Naive thymus-derived CD4-positive, alpha-beta T cell (primary cell): ENCODE data around the gene TIMMDC1. TPM values are rescaled to one million over a fixed set of nuclear protein-coding genes. Genes with fewer than 3 reads are reported as not detected.

ENCODE experiments used
- ATAC-seq: fragments of 150-1000 bp; cut with Tn5 transposase; 2 replicates; pipeline ENCODE4 v1.10.0; 2021; ENCODE audit warnings: mild to moderate bottlenecking, moderate library complexity
- CTCF ChIA-PET: fragments of 350-600 bp; sonication (Branson Sonifier 250); formaldehyde crosslinking; loops from one replicate; lab custom pipeline; 2021; ENCODE audit warnings: antibody characterized with exemption; lab: Charles Lee
- POLR2A ChIA-PET: fragments of 350-600 bp; sonication (Branson Sonifier 250); formaldehyde crosslinking; loops from one replicate; lab custom pipeline; 2021; ENCODE audit warnings: antibody characterized with exemption, inconsistent platforms; lab: Charles Lee
- DNase-seq, 9 donors: peaks; one replicate each; pipeline versions ENCODE4 v3.0.0 to v3.0.0-alpha.2; 2020 to 2022; ENCODE audit warnings: mixed read lengths in 1 of 9
- H3K27ac ChIP-seq: one replicate; pipeline ENCODE4 v1.7.0; 2013; ENCODE audit warnings: mild to moderate bottlenecking, low read depth, low read length, moderate library complexity
- H3K27me3 ChIP-seq, 2 donors: one replicate each; pipeline ENCODE4 v1.7.0; 2013; ENCODE audit warnings: low read length in 2 of 2, mild to moderate bottlenecking in 2 of 2, moderate library complexity in 2 of 2; ENCODE audit not compliant: control insufficient read depth in 2 of 2, insufficient read depth in 2 of 2
- H3K36me3 ChIP-seq, 3 experiments: 1 replicate in 2 of 3; 2 replicates in 1 of 3; pipeline ENCODE4 v1.7.0; 2013; ENCODE audit warnings: low read length in 3 of 3, mild to moderate bottlenecking in 3 of 3, moderate library complexity in 1 of 3; ENCODE audit not compliant: insufficient read depth in 3 of 3, control insufficient read depth in 2 of 3
- H3K4me1 ChIP-seq, 2 donors: one replicate each; pipeline ENCODE4 v1.7.0; 2013; ENCODE audit warnings: low read length in 2 of 2, mild to moderate bottlenecking in 2 of 2, moderate library complexity in 1 of 2; ENCODE audit not compliant: control insufficient read depth in 2 of 2, insufficient read depth in 2 of 2
- H3K4me3 ChIP-seq: 2 replicates; pipeline ENCODE4 v1.7.0; 2013; ENCODE audit warnings: mild to moderate bottlenecking, low read length
- H3K9me3 ChIP-seq, 3 experiments: 1 replicate in 2 of 3; 2 replicates in 1 of 3; pipeline ENCODE4 v1.7.0; 2013; ENCODE audit warnings: low read length in 3 of 3; ENCODE audit not compliant: control insufficient read depth in 2 of 3
- H3K27ac Mint-ChIP-seq, 9 donors: one replicate each; pipeline ENCODE4 v1.8.0; 2020 to 2022; ENCODE audit warnings: mixed read lengths in 9 of 9, mild to moderate bottlenecking in 8 of 9, moderate library complexity in 5 of 9, inconsistent platforms in 2 of 9
- H3K27me3 Mint-ChIP-seq, 5 donors: one replicate each; pipeline ENCODE4 v1.8.0; 2021 to 2022; ENCODE audit warnings: mixed read lengths in 5 of 5, mild to moderate bottlenecking in 1 of 5
- H3K36me3 Mint-ChIP-seq, 5 donors: one replicate each; pipeline ENCODE4 v1.8.0; 2020 to 2022; ENCODE audit warnings: mixed read lengths in 5 of 5, mild to moderate bottlenecking in 3 of 5, inconsistent platforms in 1 of 5
- H3K4me1 Mint-ChIP-seq, 7 donors: one replicate each; pipeline ENCODE4 v1.8.0; 2020 to 2022; ENCODE audit warnings: mixed read lengths in 7 of 7, mild to moderate bottlenecking in 3 of 7, inconsistent platforms in 1 of 7
- H3K4me3 Mint-ChIP-seq, 10 donors: one replicate each; pipeline ENCODE4 v1.8.0; 2020 to 2022; ENCODE audit warnings: mild to moderate bottlenecking in 10 of 10, mixed read lengths in 10 of 10, moderate library complexity in 6 of 10, inconsistent platforms in 2 of 10
- H3K9me3 Mint-ChIP-seq, 11 donors: one replicate each; pipeline ENCODE4 v1.8.0; 2020 to 2022; ENCODE audit warnings: mixed read lengths in 11 of 11, mild to moderate bottlenecking in 4 of 11, inconsistent platforms in 1 of 11, moderate library complexity in 1 of 11
- intact Hi-C, 2 donors: fragments of 100-400 bp; cut with micrococcal nuclease; formaldehyde crosslinking; loops; one replicate each; pipeline ENCODE4 v1.15.1; 2023
- polyA plus RNA-seq, 2 donors: library from polyadenylated mRNA; unstranded; fragments of 300-500 nt; fragmentation: Illumina TruSeq; gene quantifications; one replicate each; pipeline ENCODE4 v1.2.3, GENCODE V29; 2021
- total RNA-seq, 6 experiments: library from RNA in 5 of 6; stranded (reverse) in 5 of 6; gene quantifications; 1 replicate in 5 of 6; 2 replicates in 1 of 6; pipeline ENCODE4 v1.2.3 and lab custom pipeline; 2021 to 2026

Gene TIMMDC1
- total and polyA plus RNA-seq, 7 experiments from 2014 or later: 27.1 to 80.1 (median 59.6) TPM

- H3K4me3 Mint-ChIP-seq: no peak overlapping the region
- H3K4me1 Mint-ChIP-seq: peaks cover 0 to 3% (median 0%) of the 10 kb centered on the region in 7 donors
- ATAC-seq (no peak), DNase-seq (no peak)
- peaks cover 0 to 32% (median 13%) of the 10 kb centered on the region in 5 donors for H3K36me3 Mint-ChIP-seq
- intact Hi-C loops: loop anchor here in 1 of 2 donors (10.0 kb wide), 1 partner anchor 614 kb away; no protein-coding TSS in a partner anchor
- Histone ChIP-seq H3K4me1 (no peaks in the 10 kb centered on the region), H3K27ac (no peak overlapping the region), H3K4me3 (no peak overlapping the region), H3K27me3 (no peaks in the 10 kb centered on the region), H3K9me3 (no peaks in the 10 kb centered on the region), H3K36me3 (no peaks in the 10 kb centered on the region)
- CTCF ChIA-PET: no interaction called here
- POLR2A ChIA-PET: interaction anchor here (0.6 kb wide), 1 partner anchor 401 kb away, joined by 3 read pairs; no protein-coding TSS in a partner anchor
- no peaks in the 10 kb centered on the region for H3K27me3 Mint-ChIP-seq
- no peak overlapping the region for H3K27ac Mint-ChIP-seq
- peaks cover 0 to 3% (median 0%) of the 10 kb centered on the region in 11 donors for H3K9me3 Mint-ChIP-seq
These were observed 32.8 kb downstream of the TIMMDC1 start for GRCh38 chr3:119531151-119531550.

- H3K4me3 Mint-ChIP-seq: no peak overlapping the region
These were observed 35.9 kb downstream of the TIMMDC1 start for GRCh38 chr3:119534296-119534695.

GRCh38 chr3:119536757-119537156 is 38.4 kb downstream of the TIMMDC1 start:
- Histone ChIP-seq H3K27ac (no peak overlapping the region), H3K36me3 (no peaks in the 10 kb centered on the region), H3K9me3 (no peaks in the 10 kb centered on the region), H3K4me1 (no peaks in the 10 kb centered on the region), H3K27me3 (no peaks in the 10 kb centered on the region), H3K4me3 (no peak overlapping the region)
- H3K4me3 Mint-ChIP-seq: no peak overlapping the region
- H3K27ac Mint-ChIP-seq: no peak overlapping the region
- CTCF ChIA-PET: no interaction called here
- H3K4me1 Mint-ChIP-seq: peaks cover 0 to 3% (median 0%) of the 10 kb centered on the region in 7 donors
- DNase-seq (no peak), ATAC-seq (no peak)
- H3K36me3 Mint-ChIP-seq: peaks cover 0 to 12% (median 0%) of the 10 kb centered on the region in 5 donors
- POLR2A ChIA-PET: no interaction called here
- no peaks in the 10 kb centered on the region for H3K27me3 Mint-ChIP-seq
- intact Hi-C loops: loop anchor here in 1 of 2 donors (10.0 kb wide), 1 partner anchor 608 kb away; no protein-coding TSS in a partner anchor
- H3K9me3 Mint-ChIP-seq: no peaks in the 10 kb centered on the region

More at GRCh38 chr3:119534296-119534695, 35.9 kb downstream of the TIMMDC1 start:
- intact Hi-C loops: loop anchor here in 1 of 2 donors (10.0 kb wide), 1 partner anchor 611 kb away; no protein-coding TSS in a partner anchor
- peaks cover 0 to 3% (median 0%) of the 10 kb centered on the region in 7 donors for H3K4me1 Mint-ChIP-seq
- H3K36me3 ChIP-seq: no peaks in the 10 kb centered on the region
- no peaks in the 10 kb centered on the region for H3K9me3 ChIP-seq
- ChIA-PET POLR2A (no interaction called here), CTCF (no interaction called here)
- H3K27me3 ChIP-seq: no peaks in the 10 kb centered on the region
- H3K4me3 ChIP-seq: no peak overlapping the region
- H3K36me3 Mint-ChIP-seq: peaks cover 0 to 18% (median 0%) of the 10 kb centered on the region in 5 donors
- DNase-seq (no peak), ATAC-seq (no peak)
- no peaks in the 10 kb centered on the region for H3K4me1 ChIP-seq
- no peaks in the 10 kb centered on the region for H3K9me3 Mint-ChIP-seq
- no peak overlapping the region for H3K27ac ChIP-seq
- no peak overlapping the region for H3K27ac Mint-ChIP-seq
- no peaks in the 10 kb centered on the region for H3K27me3 Mint-ChIP-seq

GRCh38 chr3:119538772-119539171 is 40.4 kb downstream of the TIMMDC1 start:
- Histone ChIP-seq H3K4me1 (no peaks in the 10 kb centered on the region), H3K9me3 (no peaks in the 10 kb centered on the region), H3K36me3 (no peaks in the 10 kb centered on the region), H3K27me3 (no peaks in the 10 kb centered on the region), H3K4me3 (no peak overlapping the region), H3K27ac (no peak overlapping the region)
- no peak overlapping the region for H3K4me3 Mint-ChIP-seq
- intact Hi-C loops: loop anchor here in 1 of 2 donors (10.0 kb wide), 1 partner anchor 606 kb away; no protein-coding TSS in a partner anchor
- ChIA-PET CTCF (no interaction called here), POLR2A (no interaction called here)
- H3K36me3 Mint-ChIP-seq: peaks cover 0 to 18% (median 0%) of the 10 kb centered on the region in 5 donors
- H3K9me3 Mint-ChIP-seq: no peaks in the 10 kb centered on the region
- ATAC-seq (no peak), DNase-seq (no peak)
- no peaks in the 10 kb centered on the region for H3K4me1 Mint-ChIP-seq
- peaks cover 0 to 6% (median 0%) of the 10 kb centered on the region in 5 donors for H3K27me3 Mint-ChIP-seq
- H3K27ac Mint-ChIP-seq: no peak overlapping the region

GRCh38 chr3:119541547-119541946 is 43.2 kb downstream of the TIMMDC1 start:
- ATAC-seq: no peak
- Mint-ChIP-seq H3K4me1 (no peaks in the 10 kb centered on the region), H3K9me3 (no peaks in the 10 kb centered on the region), H3K36me3 (peaks cover 0 to 25% (median 0%) of the 10 kb centered on the region in 5 donors), H3K27ac (no peak overlapping the region), H3K4me3 (no peak overlapping the region), H3K27me3 (peaks cover 0 to 6% (median 0%) of the 10 kb centered on the region in 5 donors)
- Histone ChIP-seq H3K4me1 (no peaks in the 10 kb centered on the region), H3K9me3 (no peaks in the 10 kb centered on the region), H3K27ac (no peak overlapping the region), H3K36me3 (no peaks in the 10 kb centered on the region), H3K4me3 (no peak overlapping the region), H3K27me3 (no peaks in the 10 kb centered on the region)
- ChIA-PET POLR2A (no interaction called here), CTCF (interaction anchor here (0.6 kb wide), 1 partner anchor 264 kb away, joined by 3 read pairs; no protein-coding TSS in a partner anchor)
- intact Hi-C loops: no loop called here
- no peak for DNase-seq

- Mint-ChIP-seq H3K27me3 (peaks cover 0 to 6% (median 0%) of the 10 kb centered on the region in 5 donors), H3K36me3 (peaks cover 0 to 24% (median 0%) of the 10 kb centered on the region in 5 donors), H3K9me3 (no peaks in the 10 kb centered on the region), H3K4me1 (no peaks in the 10 kb centered on the region), H3K27ac (no peak overlapping the region), H3K4me3 (no peak overlapping the region)
- no peak for DNase-seq
- POLR2A ChIA-PET: no interaction called here
- Histone ChIP-seq H3K4me1 (no peaks in the 10 kb centered on the region), H3K27me3 (no peaks in the 10 kb centered on the region), H3K9me3 (no peaks in the 10 kb centered on the region), H3K27ac (no peak overlapping the region), H3K4me3 (no peak overlapping the region), H3K36me3 (no peaks in the 10 kb centered on the region)
- intact Hi-C loops: no loop called here
- CTCF ChIA-PET: interaction anchor here (0.6 kb wide), 1 partner anchor 265 kb away, joined by 3 read pairs; no protein-coding TSS in a partner anchor
- ATAC-seq: no peak
These were observed 43.9 kb downstream of the TIMMDC1 start for GRCh38 chr3:119542168-119542767.
